BE2C (cell line): ENCODE results near the gene APOBEC3B.

Experiments
- DNase-seq: peaks from one replicate; pipeline ENCODE4 v3.0.0-alpha.2; 2020
- H3K27me3 ChIP-seq: fragments of 250-450 bp; sonication (Bioruptor Pico); 2 replicates; pipeline ENCODE4 v1.5.1; 2020; ENCODE audit warnings: mild to moderate bottlenecking
- H3K36me3 ChIP-seq: fragments of 250-450 bp; sonication (Bioruptor Pico); 2 replicates; pipeline ENCODE4 v1.5.1; 2020; ENCODE audit warnings: mild to moderate bottlenecking
- H3K4me1 ChIP-seq: fragments of 250-450 bp; sonication (Bioruptor Pico); 2 replicates; pipeline ENCODE4 v1.5.1; 2020
- H3K4me3 ChIP-seq: 2 replicates; pipeline ENCODE4 v1.5.1; 2011; ENCODE audit warnings: low read depth, low read length
- H3K9me3 ChIP-seq: fragments of 250-450 bp; sonication (Bioruptor Pico); 2 replicates; pipeline ENCODE4 v1.5.1; 2020
- TF ChIP-seq, protein P1 (sequence below): IDR thresholded peaks from 2 replicates; pipeline ENCODE4 v1.5.1; 2012; ENCODE audit warnings: mild to moderate bottlenecking, low read depth, low read length

APOBEC3B gene

GRCh38 chr22:38938221-38938620, 43.9 kb upstream of the APOBEC3B start:
- H3K27me3 ChIP-seq = no peaks in the 10 kb centered on the region
- no peaks in the 10 kb centered on the region for H3K9me3 ChIP-seq
- TF ChIP-seq, protein P1, sequence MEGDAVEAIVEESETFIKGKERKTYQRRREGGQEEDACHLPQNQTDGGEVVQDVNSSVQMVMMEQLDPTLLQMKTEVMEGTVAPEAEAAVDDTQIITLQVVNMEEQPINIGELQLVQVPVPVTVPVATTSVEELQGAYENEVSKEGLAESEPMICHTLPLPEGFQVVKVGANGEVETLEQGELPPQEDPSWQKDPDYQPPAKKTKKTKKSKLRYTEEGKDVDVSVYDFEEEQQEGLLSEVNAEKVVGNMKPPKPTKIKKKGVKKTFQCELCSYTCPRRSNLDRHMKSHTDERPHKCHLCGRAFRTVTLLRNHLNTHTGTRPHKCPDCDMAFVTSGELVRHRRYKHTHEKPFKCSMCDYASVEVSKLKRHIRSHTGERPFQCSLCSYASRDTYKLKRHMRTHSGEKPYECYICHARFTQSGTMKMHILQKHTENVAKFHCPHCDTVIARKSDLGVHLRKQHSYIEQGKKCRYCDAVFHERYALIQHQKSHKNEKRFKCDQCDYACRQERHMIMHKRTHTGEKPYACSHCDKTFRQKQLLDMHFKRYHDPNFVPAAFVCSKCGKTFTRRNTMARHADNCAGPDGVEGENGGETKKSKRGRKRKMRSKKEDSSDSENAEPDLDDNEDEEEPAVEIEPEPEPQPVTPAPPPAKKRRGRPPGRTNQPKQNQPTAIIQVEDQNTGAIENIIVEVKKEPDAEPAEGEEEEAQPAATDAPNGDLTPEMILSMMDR = no peak
- no peak overlapping the region for H3K4me3 ChIP-seq
- no peak for DNase-seq
- no peaks in the 10 kb centered on the region for H3K36me3 ChIP-seq
- no peaks in the 10 kb centered on the region; the same call in 1 of the 2 replicates for H3K4me1 ChIP-seq

DNA sequence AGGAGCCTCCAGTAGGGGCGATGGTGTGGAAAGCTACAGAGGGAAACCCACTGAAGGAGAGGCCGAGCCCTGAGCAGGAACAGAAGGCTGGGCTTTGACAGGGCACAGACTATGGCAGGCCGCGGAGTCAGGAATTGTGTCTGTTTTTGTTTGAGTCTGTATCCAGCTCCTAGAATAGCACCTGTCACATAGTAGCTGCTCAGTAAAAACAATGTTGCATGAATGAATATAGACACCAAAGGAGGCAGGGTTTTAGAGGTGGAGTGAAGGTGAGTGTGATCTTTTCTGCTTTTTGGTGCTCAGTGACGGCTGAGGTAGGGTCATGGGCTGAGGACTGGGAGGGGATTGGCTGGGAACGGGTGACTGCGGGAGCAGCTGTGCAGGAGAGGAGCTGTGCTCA, 43.2 kb upstream of the APOBEC3B start:
- Histone ChIP-seq H3K36me3 (no peaks in the 10 kb centered on the region), H3K4me1 (no peaks in the 10 kb centered on the region; the same call in 1 of the 2 replicates), H3K4me3 (no peak overlapping the region), H3K9me3 (no peaks in the 10 kb centered on the region), H3K27me3 (no peaks in the 10 kb centered on the region)
- no peak for DNase-seq
- TF ChIP-seq, protein P1 = no peak

- no peak for DNase-seq
- H3K4me3 ChIP-seq = no peak overlapping the region
- 0 out of 2 replicates have a peak, but pooled peaks cover 4% of the 10 kb centered on the region for H3K27me3 ChIP-seq
- no peaks in the 10 kb centered on the region for H3K4me1 ChIP-seq
- H3K9me3 ChIP-seq = no peaks in the 10 kb centered on the region
- H3K36me3 ChIP-seq = no peaks in the 10 kb centered on the region
- TF ChIP-seq, protein P1 = no peak
Measured at GRCh38 chr22:38940811-38941384, 41.2 kb upstream of the APOBEC3B start.

DNA sequence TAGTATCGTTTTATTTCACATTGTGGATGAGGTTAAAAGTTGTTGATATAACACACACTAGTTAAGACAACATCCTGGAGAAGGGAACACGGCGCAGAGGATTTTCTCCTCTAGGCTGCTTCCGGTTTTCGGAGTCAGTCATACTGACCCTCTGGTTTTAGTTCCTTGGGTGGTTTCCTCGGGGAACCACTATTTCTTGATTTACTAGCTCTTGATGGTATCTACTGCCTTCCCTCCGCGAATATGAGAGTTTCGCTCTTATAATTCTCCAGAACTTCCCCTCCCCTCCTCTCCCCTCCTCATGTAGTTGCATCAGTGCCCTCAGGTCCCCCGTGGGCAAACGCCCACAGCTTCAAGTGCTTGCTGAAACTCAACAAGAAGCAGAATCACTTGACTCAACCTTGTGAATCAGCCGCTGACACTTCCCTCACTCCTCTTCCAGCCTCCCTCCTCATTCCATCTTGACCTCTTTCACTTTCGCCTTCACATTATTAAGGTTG, 40.6 kb upstream of the APOBEC3B start:
- Histone ChIP-seq H3K4me3 (no peak overlapping the region), H3K4me1 (no peaks in the 10 kb centered on the region), H3K36me3 (no peaks in the 10 kb centered on the region), H3K27me3 (0 out of 2 replicates have a peak, but pooled peaks cover 4% of the 10 kb centered on the region), H3K9me3 (no peaks in the 10 kb centered on the region)
- TF ChIP-seq, protein P1 = no peak
- no peak for DNase-seq

DNA sequence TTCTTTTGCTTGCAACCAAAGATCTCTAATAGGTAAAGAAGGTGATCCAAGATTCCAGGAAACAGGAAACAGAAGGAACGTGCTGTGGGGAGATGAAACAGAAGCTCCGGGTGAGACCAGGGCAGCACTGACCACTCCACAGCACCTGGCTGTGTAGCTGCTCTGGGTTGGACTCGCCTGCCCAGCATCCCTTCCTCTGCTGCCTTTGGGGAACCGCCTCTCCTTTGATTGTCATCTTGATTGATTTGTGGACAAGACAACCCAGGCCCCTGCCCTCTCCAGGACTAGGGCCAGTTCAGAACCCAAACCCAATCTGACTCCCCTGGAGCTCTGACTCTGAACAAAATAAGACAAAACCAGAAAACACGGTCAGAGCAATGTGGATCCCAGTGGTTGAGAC, 39.4 kb upstream of the APOBEC3B start:
- no peak for DNase-seq
- TF ChIP-seq, protein P1 = no peak
- H3K4me1 ChIP-seq = no peaks in the 10 kb centered on the region
- 0 out of 2 replicates have a peak, but pooled peaks cover 4% of the 10 kb centered on the region for H3K27me3 ChIP-seq
- no peaks in the 10 kb centered on the region for H3K9me3 ChIP-seq
- H3K4me3 ChIP-seq = no peak overlapping the region
- H3K36me3 ChIP-seq = no peaks in the 10 kb centered on the region

DNA sequence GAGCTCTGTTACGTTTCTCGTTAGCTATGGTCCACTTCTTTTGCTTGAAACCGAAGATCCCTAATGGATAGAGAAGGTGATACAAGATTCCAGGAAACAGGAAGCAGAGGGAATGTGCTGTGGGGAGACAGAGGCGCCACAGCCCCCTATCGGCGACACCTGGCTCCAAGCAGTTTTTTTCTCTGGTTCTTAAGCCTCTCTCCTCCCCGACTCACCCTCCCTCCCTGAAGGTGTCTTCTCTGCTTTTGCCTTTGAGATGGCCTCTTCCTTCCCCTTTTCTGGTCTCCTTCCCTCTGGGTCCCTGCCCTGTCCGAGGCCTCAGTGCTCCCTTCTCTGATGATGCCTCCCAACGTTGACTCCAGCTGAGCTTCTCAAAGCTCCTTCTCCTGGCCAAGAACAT, 38.9 kb upstream of the APOBEC3B start:
- H3K27me3 ChIP-seq = 0 out of 2 replicates have a peak, but pooled peaks cover 4% of the 10 kb centered on the region
- DNase-seq = no peak
- H3K4me1 ChIP-seq = no peaks in the 10 kb centered on the region
- H3K4me3 ChIP-seq = no peak overlapping the region
- H3K36me3 ChIP-seq = no peaks in the 10 kb centered on the region
- TF ChIP-seq, protein P1 = no peak
- H3K9me3 ChIP-seq = no peaks in the 10 kb centered on the region
